ENCODE data around the gene DISC1.

The DISC1 gene

GRCh38 chr1:232020352-232020751 is 393.8 kb downstream of the DISC1 start:
- DNase-seq (ENCODE audit: low read depth in 3 of 3, low spot score in 1 of 3): no peak

GRCh38 chr1:232029315-232029714 is 402.7 kb downstream of the DISC1 start:
- DNase-seq (ENCODE audit: low read depth in 3 of 3, low spot score in 1 of 3): no peak

GRCh38 chr1:232031156-232031555 is 404.6 kb downstream of the DISC1 start:
- no peak for DNase-seq (ENCODE audit: low read depth in 3 of 3, low spot score in 1 of 3)

- DNase-seq (ENCODE audit: low read depth in 3 of 3, low spot score in 1 of 3): no peak
These were observed 406.7 kb downstream of the DISC1 start for GRCh38 chr1:232033285-232033684.

DNA sequence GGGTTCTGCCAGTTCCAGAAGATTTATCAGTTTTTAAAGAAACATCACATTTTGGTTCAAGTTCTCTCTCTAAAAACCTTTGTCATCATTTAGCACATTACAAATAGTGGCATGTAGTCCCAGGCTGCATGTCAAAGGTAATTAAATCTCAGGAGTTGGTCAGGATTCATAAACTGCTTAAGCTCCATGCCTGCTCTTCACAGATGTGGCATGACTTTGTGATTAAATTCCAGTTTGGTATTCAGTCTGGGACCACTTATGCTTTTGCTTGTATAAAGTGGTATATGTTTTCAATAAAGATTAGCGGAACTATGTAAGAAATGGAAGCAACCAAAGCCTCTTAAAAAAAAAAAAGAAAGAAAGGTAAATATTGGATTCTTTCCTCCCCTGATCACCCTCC is 408.0 kb downstream of the DISC1 start:
- DNase-seq (ENCODE audit: low read depth in 3 of 3, low spot score in 1 of 3): no peak

DNA sequence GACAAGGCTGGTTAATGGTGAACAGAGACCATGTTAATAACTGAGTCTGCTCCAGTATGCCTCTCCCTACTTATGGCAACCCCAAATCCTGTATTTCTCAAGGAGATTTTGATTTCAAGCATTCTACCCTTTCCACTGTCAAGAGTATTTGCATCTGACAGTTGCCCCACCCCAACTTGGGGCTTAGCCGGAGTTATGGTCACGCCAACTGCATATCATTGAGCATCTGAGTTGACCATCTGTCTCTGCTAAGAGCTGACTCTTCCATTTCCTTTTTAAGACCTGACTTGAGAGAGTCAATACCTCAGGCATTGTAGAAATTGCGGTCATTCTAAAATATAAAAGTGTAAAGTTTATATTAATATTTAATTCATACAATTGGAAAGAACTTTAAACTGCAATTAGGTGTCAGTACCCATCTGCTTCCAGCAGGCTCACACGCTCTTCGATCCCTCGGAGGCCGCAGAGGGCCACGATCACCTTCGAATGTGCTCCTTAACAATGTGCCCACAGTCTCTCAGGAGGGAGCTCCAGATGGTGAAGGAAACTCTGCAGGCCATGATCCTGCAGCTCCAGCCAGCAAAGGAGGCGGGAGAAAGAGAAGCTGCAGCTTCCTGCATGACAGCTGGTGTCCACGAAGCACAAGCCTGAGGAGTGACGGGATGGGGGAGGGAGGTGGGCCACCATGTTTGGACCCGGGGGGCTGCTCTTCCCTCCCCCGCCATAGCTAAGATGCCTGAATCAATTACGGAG is 409.8 kb downstream of the DISC1 start:
- DNase-seq (ENCODE audit: low read depth in 3 of 3, low spot score in 1 of 3): no peak

DNA sequence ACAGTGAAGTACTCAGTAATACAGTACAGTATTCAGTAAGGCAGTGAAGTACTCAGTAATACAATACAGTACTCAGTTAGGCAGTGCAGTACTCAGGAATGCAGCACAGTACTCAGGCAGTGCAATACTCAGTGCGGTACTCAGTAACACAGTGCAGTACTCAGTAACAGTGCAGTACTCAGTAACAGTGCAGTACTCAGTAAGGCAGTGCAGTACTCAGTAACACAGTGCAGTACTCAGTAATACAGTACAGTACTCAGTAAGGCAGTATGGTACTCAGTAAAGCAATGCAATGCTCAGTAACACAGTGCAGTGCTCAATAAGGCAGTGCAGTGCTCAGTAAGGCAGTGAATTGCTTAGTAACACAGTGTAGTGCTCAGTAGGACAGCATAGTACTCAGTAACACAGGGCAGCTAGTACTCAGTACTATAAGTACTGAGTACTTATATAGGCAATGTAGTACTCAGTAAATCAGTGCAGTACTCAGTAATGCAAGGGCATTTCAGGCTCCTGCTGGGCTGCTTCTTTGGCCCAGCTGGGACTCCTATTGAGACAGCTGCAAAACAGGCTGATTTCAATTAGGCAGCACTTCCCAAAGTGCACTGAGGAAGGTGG is 411.3 kb downstream of the DISC1 start:
- DNase-seq (ENCODE audit: low read depth in 3 of 3, low spot score in 1 of 3): no peak

- DNase-seq (ENCODE audit: low read depth in 3 of 3, low spot score in 1 of 3): no peak
These were observed 412.4 kb downstream of the DISC1 start for GRCh38 chr1:232038706-232039677.

DNA sequence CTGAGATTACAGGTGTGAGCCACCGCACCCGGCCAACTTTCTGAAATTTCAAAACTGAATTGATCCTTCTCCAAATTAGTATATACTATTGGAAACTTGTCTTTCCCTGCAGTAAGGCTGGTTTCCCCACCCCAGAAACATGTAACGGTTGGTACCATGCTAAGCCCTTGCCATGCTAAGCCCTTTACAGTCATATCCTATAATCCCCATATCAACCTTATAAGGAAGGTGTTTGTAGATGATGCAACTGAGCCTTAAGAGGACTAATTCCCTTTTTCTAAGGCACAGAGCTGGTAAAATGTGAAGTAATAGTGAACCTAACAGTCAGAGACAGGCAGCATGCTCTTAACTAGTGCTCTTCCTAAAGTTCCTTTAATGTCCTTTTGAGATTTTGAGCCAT is 413.7 kb downstream of the DISC1 start:
- DNase-seq (ENCODE audit: low read depth in 3 of 3, low spot score in 1 of 3): no peak

- no peak for DNase-seq (ENCODE audit: low read depth in 3 of 3, low spot score in 1 of 3)
These were observed 418.1 kb downstream of the DISC1 start for GRCh38 chr1:232044728-232045127.

DNA sequence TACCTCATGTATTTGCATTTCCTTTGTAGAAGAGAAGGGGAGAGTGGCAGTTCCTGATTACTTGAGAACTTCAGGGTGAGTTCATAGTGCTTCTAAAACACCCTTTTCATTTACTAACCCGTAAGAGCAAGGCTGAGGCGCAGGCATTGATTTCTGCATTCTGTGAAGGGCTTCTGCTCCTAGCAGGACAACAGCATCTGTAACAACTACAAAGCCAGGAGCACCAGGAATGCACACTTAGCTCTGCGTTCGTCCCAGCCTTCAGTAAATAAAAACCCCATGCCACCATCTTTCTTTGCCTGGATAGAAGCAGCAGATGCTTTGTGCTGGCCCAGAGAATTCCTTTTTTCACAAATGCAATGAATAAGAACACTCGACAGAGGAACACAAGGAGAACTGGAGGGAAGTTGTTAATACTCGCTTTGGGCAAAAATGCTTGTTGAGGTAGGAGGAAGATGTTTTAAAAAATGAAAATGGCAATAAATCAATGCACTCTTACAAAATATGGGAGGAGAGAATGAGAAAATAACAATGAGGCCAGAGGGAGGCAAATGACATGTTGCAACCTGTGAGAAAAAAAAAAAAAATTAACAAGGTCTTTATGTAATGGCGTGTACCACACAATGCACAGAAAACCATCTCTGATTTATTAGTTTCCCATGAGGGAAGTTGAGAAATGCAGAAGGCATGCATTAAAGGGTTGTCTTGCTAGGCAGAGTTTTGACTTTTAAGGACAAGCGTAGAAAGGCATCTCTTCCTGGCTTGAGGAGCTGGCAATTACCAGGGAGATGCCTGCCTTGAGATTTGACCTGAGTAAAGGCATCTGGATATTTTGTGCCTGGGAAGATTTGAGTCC is 418.8 kb downstream of the DISC1 start:
- no peak for DNase-seq (ENCODE audit: low read depth in 3 of 3, low spot score in 1 of 3)

- DNase-seq (ENCODE audit: low read depth in 3 of 3, low spot score in 1 of 3): no peak
These were observed 420.1 kb downstream of the DISC1 start for GRCh38 chr1:232046451-232047306.

- no peak for DNase-seq (ENCODE audit: low read depth in 3 of 3, low spot score in 1 of 3)
These were observed 420.9 kb downstream of the DISC1 start for GRCh38 chr1:232047473-232047872.

- no peak for DNase-seq (ENCODE audit: low read depth in 3 of 3, low spot score in 1 of 3)
These were observed 421.9 kb downstream of the DISC1 start for GRCh38 chr1:232048481-232048880.

- DNase-seq (ENCODE audit: low read depth in 3 of 3, low spot score in 1 of 3): no peak
These were observed 422.7 kb downstream of the DISC1 start for GRCh38 chr1:232049335-232049734.

DNA sequence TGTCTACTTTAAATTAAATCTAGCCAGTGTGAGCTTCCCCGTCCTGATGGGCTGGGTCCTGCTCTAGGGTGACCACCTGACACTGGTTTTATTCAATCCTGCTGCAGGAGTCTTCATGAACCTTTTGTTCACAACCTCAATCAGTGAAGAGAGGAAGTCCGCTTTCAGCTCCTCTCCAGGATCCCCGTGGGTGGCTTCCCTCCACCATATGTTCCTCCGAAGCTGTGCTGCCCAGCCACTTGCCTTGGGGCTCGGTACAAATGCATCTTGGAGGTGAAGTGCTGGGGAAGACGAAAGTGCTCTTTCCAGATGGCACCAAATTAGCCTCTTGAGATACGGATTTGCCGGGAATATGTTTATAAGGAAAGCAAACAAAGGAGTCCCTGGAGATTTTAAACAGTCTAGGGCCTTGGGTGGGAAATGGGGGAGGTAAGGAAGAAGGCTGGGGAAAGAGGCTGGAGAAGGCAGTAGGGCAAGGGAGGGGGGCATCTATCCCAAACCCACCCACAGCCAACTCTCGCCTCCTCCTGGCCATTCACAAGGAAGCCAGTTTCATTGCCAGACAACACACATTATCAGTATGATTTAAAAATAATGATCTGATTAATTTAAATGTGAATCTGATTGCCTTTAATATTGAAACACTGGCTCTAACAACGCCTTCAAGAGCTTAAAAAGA is 430.8 kb downstream of the DISC1 start:
- DNase-seq (ENCODE audit: low read depth in 3 of 3, low spot score in 1 of 3): no peak

DNA sequence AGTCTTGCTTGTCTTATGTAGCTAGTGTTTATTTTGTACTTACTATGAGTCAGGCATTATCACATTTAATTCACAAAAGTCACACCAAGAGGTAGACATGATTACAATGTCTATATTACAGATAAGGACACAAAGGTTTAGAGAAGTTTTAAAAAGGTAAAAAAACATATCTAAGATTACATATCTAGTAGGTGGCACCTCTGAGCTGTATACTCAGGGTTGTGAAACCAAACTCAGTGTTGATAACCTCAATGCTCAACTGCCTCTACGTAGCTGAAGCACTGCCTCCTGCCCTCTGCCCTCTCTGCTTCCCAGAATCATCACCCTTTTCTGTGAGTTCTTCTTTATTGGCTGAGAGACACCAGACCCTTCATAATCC is 431.3 kb downstream of the DISC1 start:
- no peak for DNase-seq (ENCODE audit: low read depth in 3 of 3, low spot score in 1 of 3)

GRCh38 chr1:232059726-232060374 is 433.3 kb downstream of the DISC1 start:
- no peak for DNase-seq (ENCODE audit: low read depth in 3 of 3, low spot score in 1 of 3)

DNA sequence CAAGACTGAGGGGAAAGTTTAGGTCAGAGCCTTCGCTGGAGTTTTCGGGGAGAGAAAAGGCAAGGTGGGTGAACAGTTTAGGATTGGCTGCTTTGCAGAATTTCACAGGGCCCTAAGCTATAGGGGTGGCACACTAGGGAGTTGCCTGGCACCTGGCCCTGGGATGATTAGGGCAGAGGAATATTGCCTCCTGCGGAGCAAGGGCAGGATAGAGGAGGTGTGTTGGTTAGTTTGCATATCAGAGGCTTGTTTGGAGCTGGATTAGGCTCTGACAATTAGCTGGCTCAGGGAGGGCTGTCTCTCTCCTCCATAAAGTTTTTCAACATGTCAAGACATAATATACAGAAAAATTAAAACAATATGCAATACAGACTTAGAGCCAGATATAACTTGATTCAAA is 436.4 kb downstream of the DISC1 start:
- DNase-seq (ENCODE audit: low read depth in 3 of 3, low spot score in 1 of 3): no peak
